ENCODE data around the gene KHDRBS2.
"Not testable (repeated sequence)": the region's sequence is repeated elsewhere in the genome, so short reads cannot be mapped to it uniquely, and the experiment has no call there.

The KHDRBS2 gene

DNA sequence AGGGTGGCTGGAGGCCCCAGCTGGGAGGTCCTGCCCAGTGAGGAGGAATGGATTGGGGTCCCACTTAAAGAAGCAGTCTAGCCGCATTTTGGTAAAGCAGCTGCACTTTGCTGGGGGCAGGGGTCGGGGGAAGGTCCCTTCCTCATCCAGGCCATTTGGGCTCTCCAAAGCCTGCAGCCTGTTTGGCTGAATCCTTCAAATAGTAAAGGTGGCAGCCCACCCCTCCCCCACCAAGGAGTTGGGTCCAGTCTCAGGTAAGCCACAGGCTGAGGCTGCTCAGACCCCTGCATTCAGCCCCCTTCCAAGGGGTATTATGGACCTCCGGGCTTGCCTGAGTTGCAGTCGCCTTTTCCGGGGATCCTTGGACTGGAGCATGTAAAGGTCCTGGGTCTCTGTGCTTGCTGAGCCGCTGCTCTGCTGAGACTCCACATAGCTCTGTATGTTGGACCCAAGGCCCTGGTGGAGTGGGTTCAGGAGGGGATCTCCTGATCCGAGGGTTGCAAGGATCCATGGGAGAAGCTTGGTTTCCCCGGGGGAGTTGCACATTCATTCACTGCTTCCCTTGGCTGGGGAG is 417.4 kb downstream of the KHDRBS2 start:
- DNase-seq (ENCODE audit: low read depth, low spot score), result no peak

DNA sequence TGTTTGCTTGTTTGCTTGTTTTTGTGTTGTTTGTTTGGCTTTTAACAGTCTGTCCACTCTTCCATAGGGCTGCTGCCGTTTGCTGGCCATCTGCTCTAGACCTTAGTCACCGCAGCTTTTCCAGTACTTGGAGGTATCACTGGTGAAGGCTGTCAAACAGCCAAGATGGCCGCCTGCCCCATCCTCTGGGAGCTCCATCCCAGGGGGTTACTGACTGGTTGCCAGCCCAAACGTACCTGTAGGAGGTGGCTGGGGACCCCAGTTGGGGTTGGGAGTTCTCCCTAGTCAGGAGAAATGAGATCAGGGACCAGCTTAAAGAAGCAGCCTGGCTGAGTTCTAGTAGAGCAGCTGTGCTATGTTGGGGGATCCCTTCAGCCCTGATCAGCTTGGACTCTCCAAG is 418.4 kb downstream of the KHDRBS2 start:
- DNase-seq (ENCODE audit: low read depth, low spot score), result no peak

DNA sequence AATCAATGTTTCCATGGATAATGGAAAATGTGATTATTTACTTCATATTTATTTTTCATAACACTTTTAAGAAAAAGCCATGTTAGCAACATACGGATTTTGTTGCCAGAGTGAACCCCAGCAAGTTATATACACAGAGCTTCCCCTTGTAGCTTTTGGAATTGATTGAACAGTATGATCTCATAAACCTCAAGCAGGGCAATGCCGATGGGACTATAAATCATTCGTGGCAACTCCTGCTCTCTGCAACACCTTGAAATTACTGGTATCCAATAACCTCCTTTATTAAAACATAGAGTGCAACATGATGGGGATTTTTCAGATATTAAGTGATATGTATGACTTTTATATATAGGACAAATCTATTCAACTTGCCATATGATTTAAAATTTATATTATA is 428.5 kb downstream of the KHDRBS2 start:
- DNase-seq (ENCODE audit: low read depth, low spot score), result no peak

DNA sequence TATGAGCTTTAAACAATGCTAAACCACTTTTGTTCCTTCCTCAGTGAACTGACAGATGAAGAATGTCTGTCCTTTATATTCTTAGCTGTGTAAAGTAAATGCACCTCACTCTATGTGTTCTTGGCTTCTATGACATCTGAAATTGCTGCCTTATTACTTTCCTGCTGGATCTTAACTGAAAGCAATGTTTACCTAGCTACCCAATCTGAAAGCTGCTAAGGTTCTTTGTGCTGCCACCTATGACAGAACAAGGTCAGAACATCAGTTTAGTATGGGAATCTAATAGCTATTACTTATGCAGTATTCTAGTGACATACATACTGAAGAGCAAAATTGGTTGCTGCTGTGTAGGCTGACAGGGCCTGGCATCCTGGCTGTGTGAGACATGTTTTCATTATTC is 444.1 kb downstream of the KHDRBS2 start:
- no peak for DNase-seq (ENCODE audit: low read depth, low spot score)

DNA sequence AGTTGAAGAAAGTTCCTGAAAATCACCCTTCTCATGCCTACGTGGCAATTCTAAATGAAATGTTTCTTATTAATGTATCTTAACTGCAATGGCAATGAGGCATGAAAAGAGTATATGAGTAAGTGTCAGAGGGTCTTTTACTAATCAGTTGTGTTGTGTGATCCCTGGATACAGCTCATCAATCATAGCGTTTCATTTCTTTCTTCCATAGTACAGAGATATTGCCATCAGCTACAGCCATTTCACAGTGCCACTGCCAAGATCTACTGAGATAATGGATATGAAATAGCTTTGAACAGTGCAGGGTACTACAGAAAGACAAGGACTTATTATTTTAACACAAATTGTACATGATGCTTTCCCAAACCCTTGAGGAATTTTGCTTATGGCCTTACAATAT is 450.8 kb downstream of the KHDRBS2 start:
- DNase-seq (ENCODE audit: low read depth, low spot score), result no peak

DNA sequence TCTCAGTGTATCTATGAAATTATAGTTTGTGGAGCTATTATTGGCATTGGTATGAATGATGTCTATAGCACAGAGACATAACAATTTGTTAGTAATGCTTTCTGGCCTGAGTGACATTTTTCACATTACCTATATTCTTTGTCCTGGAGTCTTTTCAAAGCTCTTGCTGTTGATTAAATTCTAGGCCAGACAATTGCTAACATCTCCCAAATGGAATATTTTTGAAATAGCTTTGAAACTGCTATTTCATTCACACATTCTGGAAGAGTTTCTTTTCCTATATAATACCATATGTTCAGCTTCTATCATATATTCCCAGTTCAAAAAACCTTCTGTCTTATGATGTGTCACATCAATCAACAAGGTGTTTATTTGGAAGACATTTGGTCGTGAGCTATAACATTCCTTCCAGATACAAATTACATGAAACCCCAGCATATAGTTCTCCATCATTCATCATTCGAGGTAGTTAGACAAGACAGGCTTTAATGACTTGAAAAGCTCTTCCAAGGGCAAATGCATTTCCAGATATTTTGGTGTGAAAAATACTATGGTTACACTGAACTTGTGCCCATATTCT is 452.8 kb downstream of the KHDRBS2 start:
- DNase-seq (ENCODE audit: low read depth, low spot score), result no peak

DNA sequence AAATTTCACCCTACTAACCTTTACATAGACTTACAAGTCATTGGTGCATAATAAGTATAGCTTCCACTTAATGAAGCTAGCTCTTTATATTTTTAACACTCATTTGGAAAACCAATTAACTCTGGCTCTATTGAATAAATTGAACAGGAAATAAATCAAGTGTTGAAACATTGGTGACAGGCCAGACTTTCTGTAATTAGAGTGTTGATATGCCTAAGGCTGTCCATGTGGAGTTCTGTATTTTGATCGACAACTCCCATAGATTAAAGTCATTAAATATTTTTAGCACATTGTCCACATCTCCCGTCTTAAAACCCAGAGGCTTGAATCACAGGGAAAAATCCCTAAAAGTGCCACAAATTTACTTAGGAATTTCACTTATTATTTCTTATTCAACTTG is 468.3 kb downstream of the KHDRBS2 start:
- no peak for DNase-seq (ENCODE audit: low read depth, low spot score)

DNA sequence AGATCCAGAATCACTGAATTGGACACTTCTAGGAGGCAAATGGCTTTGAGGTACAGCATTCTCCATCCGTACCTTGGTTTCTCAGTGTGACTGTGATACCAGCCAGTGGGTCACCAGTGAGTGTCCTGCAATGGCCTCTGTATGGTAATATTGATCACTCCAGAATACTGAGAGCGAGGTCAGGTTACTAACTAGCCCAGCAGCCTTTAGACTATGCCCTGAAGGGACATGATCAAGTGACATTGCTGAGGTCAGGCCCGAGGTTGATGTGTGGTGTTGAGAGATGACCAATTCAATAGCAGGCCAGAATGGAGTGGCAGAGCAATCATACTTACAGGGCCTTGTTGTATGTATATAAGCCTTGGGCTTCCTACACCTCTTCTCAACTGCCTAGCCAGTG is 476.0 kb downstream of the KHDRBS2 start:
- DNase-seq (ENCODE audit: low read depth, low spot score), result no peak

DNA sequence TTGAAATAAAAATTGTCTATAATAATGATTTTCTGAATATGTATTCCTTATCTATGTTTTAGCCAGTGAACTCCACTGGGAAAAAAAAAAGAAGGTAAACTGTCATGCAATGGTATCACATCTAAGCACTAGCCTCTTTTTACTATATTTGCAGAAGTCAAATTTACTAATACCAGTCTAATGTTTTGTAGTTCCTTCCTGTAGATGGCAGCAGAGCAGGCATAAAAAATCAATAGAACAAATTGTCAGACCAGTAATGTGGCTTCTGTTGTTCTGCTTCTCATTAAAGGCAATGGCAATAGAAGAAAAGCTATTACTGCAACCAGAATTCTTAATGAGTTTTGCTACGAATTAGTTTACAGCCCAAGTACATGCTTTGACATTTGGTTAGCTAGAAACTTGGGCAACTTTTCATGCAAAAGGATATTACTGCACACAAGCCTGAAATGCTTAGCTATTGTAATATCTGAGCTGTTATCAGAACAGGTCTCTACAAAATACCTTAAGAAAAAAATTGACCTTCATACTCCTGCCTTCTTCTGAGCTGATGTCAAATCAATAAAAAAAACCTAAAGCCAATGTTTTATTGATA is 476.9 kb downstream of the KHDRBS2 start:
- no peak for DNase-seq (ENCODE audit: low read depth, low spot score)

DNA sequence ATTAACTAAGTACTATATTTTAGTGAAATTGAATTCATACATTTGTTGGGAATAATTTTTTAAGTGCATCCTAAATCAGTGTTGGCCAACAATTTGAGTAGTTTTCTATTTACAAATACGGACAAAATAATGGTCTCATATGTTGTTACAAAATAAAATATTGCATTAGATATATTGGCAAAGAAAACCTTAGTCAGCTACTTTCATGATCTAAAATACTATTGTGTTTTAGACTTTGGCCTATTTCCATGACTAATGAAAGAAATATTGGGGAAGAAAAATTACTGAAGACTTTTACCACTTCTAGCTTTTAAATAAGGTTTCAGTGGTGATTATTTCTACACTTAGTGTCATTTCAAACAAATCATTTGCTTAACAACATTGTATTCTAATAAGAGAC is 498.0 kb downstream of the KHDRBS2 start:
- no peak for DNase-seq (ENCODE audit: low read depth, low spot score)

DNA sequence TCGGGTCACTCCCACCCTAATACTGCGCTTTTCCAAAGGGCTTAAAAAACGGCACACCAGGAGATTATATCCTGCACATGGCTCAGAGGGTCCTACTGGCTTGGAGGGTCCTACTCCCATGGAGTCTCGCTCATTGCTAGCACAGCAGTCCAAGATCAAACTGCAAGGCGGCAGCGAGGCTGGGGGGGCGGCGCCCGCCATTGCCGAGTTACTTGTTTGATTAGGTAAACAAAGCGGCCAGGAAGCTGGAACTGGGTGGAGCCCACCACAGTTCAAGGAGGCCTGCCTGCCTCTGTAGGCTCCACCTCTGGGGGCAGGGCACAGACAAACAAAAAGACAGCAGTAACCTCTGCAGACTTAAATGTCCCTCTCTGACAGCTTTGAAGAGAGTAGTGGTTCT is 516.6 kb downstream of the KHDRBS2 start:
- not testable (repeated sequence) for DNase-seq (ENCODE audit: low read depth, low spot score)

DNA sequence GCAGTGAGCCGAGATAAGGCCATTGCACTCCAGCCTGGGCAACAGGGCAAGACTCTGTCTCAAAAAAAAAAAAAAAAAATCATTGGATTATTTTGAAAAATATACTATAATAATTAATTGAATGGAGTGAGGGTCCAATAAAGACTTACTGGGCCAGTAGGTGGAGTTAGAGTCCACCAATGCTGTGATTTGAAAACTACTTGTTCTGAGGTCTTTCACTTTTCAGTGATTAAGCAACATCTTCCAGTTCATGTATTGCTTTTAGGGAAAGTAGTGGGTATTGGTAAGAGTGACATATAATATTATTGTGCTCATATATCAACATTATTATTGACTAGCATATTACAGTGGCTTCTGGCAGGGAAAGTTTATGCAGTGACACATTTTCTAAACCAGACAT is 530.3 kb downstream of the KHDRBS2 start:
- DNase-seq (ENCODE audit: low read depth, low spot score), result no peak

DNA sequence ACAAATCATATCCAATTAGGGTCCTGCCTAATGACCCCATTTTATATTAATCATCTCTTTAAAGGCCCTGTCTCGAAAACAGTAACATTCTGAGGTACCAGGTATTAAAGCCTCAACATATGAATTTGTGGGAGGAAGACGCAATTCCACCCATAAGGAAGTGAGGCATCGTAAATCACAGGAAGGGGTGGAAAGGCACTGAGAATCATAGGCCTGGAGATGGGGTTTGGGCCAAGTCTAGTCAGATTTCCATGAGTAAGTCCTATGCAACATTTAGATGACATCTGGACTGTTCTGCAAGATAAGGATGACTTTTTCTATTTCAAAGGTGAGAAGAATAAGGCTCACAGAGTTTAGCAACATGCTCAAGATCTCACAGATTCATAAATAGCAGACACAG is 534.0 kb downstream of the KHDRBS2 start:
- no peak for DNase-seq (ENCODE audit: low read depth, low spot score)

DNA sequence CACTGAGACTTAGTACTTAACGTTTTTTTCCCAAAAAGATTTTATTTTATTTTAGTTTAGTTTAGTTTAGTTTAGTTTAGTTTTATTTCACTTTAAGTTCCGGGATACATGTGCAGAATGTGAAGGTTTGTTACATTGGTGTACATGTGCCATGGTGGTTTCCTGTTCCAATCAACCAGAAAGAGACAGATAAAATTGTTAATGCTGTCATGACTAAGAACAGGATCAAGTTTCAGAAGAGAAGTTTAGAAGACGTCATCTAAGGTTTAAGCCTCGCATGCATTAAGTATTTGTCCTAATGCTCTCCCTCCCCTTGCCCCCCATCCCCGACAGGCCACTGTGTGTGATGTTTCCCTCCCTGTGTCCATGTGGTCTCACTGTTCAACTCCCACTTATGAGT is 540.0 kb downstream of the KHDRBS2 start:
- no peak for DNase-seq (ENCODE audit: low read depth, low spot score)

DNA sequence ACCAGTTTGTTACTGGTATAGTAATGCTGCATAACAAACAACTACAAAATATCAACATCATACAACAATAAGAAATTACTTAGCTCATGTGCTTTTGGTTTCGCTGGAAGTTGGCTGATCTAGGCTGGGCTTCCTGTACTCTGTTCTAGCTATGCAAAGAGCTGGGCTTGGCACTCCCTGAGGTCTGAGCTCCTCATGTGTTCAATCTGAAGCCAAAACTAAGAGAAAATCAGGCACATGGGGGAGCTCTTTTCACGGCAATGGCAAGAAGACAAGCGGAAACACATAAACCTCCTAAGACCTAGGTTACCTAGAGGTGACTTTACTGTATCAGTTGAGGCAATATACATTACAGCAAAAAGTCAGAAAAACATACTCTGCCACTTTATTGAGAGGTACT is 574.2 kb downstream of the KHDRBS2 start:
- DNase-seq (ENCODE audit: low read depth, low spot score), result no peak

DNA sequence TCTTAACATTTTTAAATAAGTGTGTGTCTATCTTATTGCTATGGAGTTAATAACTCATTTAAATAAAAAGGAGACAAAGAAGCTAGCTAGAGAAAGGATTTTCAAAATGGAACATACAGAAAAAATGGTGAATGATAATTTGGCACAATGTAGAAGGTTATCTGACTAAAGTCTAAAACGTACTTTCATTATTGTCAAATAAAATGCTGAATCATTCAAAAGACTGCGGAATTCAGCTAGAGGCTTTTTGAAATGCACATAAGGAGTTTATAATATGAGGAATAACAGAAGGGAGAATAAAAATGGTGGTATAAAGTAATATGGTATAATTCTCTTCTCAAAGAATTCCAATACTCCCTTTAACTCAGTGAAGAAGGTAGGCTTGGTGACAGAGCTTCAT is 597.9 kb downstream of the KHDRBS2 start:
- no peak for DNase-seq (ENCODE audit: low read depth, low spot score)

DNA sequence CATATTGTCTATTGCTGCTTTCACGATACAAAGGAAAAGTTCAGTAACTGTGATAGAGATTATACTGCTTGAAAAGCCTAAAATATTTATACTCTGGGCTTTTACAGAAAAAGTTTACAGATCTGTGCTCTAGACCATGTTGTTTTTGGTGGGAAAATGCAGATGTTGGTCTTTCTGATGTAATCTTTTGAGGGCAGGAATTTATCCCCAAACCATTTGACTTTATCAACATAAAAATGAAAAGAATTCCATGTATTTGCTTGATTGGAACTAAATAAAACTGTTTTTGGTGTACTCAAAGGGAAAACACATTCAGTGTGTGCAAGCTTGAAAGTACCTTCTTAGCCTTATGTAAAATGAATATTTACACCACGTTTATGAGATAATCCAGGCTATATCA is 603.5 kb downstream of the KHDRBS2 start:
- DNase-seq (ENCODE audit: low read depth, low spot score), result no peak

DNA sequence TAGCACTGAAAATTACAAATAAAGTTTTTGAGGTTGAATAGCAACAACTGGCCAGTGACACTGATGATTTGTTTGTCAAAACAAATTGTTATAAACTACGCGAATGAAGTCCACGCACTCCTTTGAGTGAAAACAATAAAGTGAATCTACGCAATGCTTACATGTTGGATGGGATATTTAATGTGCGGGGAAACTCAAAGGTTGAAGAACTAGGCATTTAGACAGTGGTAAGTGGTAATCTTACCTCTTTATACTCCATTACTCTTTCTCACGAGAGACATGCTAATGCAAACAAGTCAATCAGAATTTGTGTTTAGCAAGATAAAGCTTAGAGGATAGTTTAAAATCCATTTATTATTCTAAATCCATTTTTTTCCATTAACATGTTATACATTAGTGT is 606.4 kb downstream of the KHDRBS2 start:
- DNase-seq (ENCODE audit: low read depth, low spot score), result no peak

DNA sequence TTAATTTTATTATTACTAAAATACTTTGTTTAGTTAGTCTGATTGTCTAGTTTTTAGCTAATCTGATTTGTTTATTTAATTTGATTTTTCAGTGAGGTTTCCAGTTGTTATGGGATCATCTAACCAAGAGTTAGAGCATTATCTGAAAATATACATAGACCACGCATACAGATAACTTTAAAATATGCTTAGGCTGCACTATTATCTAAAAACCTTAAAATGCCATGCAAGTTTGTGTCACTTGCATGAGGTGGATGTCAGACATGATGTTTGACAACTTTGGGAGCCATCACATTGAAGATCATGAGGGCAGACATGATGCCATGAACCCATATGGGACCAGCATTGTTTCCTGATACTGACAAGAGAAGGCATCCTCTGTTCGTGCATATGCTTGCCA is 610.3 kb downstream of the KHDRBS2 start:
- DNase-seq (ENCODE audit: low read depth, low spot score), result no peak

DNA sequence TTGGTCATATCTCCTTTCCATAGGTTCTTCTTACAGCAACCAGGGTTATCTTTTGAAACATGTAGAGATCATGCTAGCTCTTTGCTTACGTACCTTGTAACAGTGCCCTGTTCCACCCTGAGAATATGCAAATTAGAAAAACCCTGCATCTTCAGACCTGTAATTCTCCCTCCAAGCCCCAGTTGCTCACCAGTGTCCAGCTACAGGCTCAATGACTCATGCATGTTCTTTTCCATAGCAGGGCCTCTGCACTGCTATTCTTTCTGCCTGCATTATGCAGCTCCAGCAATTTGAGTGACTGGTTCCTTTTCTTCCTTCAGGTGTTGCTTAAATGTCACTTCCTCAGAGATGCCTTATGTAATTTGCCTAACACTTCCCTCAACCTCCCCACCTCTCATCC is 636.2 kb downstream of the KHDRBS2 start:
- no peak for DNase-seq (ENCODE audit: low read depth, low spot score)

DNA sequence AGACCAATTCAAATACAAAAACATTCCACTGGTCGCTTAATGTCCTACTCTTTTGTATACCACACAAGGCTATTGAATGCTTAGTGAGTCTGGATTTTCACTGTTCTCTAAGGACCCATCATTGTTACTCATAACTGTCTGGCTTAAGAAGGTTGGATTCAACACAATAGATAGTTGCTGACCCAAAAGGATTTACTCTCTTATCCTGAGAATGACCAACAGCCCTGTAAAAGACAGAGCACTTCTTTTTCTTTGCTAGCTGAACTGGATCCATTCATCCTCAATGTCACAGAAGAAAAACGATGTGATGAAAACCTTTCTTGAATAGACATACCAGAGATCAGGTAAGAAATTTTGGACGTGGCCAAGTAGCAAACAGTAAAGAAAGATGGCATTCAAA is 645.6 kb downstream of the KHDRBS2 start:
- no peak for DNase-seq (ENCODE audit: low read depth, low spot score)
